Psoas muscle (tissue), 8 donors: Measurements from ENCODE around the gene PPFIA1. TPM values are rescaled to one million over a fixed set of nuclear protein-coding genes. Genes with fewer than 3 reads are reported as not detected.

Experiments used
- ATAC-seq, 4 donors: fragments of 200-7000 bp; cut with Tn5 transposase; one replicate each; pipeline ENCODE4 v1.9.1; 2020; ENCODE audit warnings: moderate library complexity in 3 of 4, mild to moderate bottlenecking in 2 of 4
- DNase-seq, 2 donors: peaks; one replicate each; pipeline ENCODE4 v3.0.0-alpha.2; 2020
- H3K27ac ChIP-seq: fragments of 200-600 bp; one replicate; pipeline ENCODE4 v1.8.0; 2022
- H3K27me3 ChIP-seq, 3 donors: fragments of 200-600 bp in 1 of 3; one replicate each; pipeline versions ENCODE4 v1.6.1 to v1.8.0; 2013 to 2022; ENCODE audit warnings: low read length in 2 of 3, mild to moderate bottlenecking in 2 of 3, moderate library complexity in 1 of 3; ENCODE audit not compliant: insufficient read depth in 3 of 3
- H3K36me3 ChIP-seq, 2 donors: fragments of 200-600 bp in 1 of 2; one replicate each; pipeline versions ENCODE4 v1.6.1 to v1.8.0; 2013 to 2022; ENCODE audit warnings: low read depth in 1 of 2, mild to moderate bottlenecking in 1 of 2, moderate library complexity in 1 of 2; ENCODE audit not compliant: insufficient read depth in 1 of 2
- H3K4me1 ChIP-seq: fragments of 200-600 bp; one replicate; pipeline ENCODE4 v1.8.0; 2022
- H3K4me3 ChIP-seq: fragments of 200-600 bp; one replicate; pipeline ENCODE4 v1.8.0; 2022; ENCODE audit warnings: mild to moderate bottlenecking
- H3K9me3 ChIP-seq: fragments of 200-600 bp; one replicate; pipeline ENCODE4 v1.8.0; 2022
- CTCF ChIP-seq: fragments of 200-600 bp; IDR thresholded peaks from one replicate; pipeline ENCODE4 v1.8.0; 2022; ENCODE audit warnings: antibody characterized with exemption
- WGBS, 3 donors: extraction: QIAGEN DNeasy Blood & Tissue Kit; methylation state at CpG; one replicate each; pipeline versions ENCODE4 v1.1.6 to v1.1.7; 2013; 5-methylcytosine and 5-hydroxymethylcytosine counted together
- intact Hi-C, 2 donors: fragments of 100-400 bp; cut with DNase I; formaldehyde crosslinking; loops; one replicate each; pipeline versions ENCODE4 v1.11.0 to v1.14.2; 2022
- polyA plus RNA-seq, 3 donors: library from polyadenylated mRNA; stranded (reverse); fragments of 200-250 nt; gene quantifications; one replicate each; pipeline ENCODE4 v1.2.3, GENCODE V29; 2013
- total RNA-seq, 4 donors: library from RNA; stranded (reverse); fragmentation: NEBNext Ultra II Directional in 2 of 4; extraction: Animal tissue kit (Norgen Biotek cat#: 25700) in 2 of 4; gene quantifications; one replicate each; pipeline versions ENCODE4 v1.2.1 to v1.2.4, GENCODE V29; 2021 to 2023
- donor health status: healthy with polysubstance abuse.
- donor health status: DM: no; HTN: no; CAD: no; lungs with moderate emphysema.
- donor health status: Bipolar disorder and iron deficiency.
- donor health status: healthy.
- donor health status: DM: yes; HTN: yes; CAD: no.
- donor health status: DM: no; HTN: no; CAD: no.
- donor health status: DM: no; HTN: no; CAD: no.
- donor health status: DM: yes; HTN: yes; CAD: no.

The PPFIA1 gene
- total and polyA plus RNA-seq, 7 donors = 16.7 to 49.5 (median 34.3) TPM

DNA sequence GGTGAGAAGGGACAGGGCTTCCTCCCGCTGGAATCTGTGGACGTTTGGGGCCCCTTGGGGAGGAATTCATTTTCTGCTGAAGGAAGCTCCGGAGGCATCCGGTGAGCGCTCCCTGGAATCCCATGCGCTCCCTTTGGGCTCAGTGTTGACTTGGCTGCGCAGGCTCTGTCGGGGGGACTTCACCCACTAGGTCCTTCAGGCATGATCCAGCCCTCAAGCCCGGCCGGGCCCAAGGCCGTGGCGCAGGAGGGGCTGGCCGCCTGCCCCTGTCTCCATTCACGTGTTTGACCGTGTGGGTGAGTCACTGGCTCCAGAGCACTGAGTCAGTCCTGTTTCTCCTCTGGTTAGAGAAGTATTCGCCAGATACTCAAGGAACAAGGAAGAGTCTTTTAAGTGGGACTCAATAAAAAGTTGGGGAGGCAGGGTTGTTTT lies 129.2 kb downstream of the PPFIA1 start:
- Histone ChIP-seq H3K36me3 (no peaks in the 10 kb centered on the region), H3K4me1 (peaks cover 20% of the 10 kb centered on the region), H3K27me3 (no peaks in the 10 kb centered on the region), H3K4me3 (peak overlapping the region; percentile 79), H3K9me3 (no peaks in the 10 kb centered on the region), H3K27ac (peak overlapping the region; percentile 88)
- 8 to 9% (median 8%) methylated on average over 16 of the region's 16 CpGs for WGBS, 3 donors
- peak; percentile 87 to 90 (median 89) for ATAC-seq
- DNase-seq = peak; percentile 90 to 91
- intact Hi-C loops = loop anchor here in 1 of 2 donors (10.0 kb wide), 1 partner anchor 125 kb away; the partner anchor contains the start of gene PPFIA1
- no peak for TF ChIP-seq CTCF

DNA sequence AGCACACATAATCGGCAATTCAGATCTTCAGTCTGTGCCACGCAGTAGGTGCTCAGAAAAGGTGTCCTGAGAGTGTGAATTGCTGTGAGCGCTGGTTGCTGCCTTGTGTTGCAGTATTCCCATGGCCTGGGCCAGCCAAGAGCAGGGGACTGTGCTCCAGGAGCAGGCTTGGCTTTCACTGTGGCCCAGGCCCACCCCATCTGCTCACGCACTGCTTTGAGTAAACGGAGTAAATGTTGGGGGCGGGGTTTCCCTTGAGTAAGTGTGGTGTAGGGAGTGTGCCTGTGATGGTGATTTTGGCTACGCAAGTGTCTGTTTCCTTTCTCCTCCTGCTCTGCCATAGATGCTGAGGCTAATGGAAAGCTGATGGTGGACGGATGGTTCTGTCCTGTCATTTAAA lies 130.2 kb downstream of the PPFIA1 start:
- peak overlapping the region; percentile 79 for H3K4me3 ChIP-seq
- peaks cover 20% of the 10 kb centered on the region for H3K4me1 ChIP-seq
- peak overlapping the region; percentile 88 for H3K27ac ChIP-seq
- H3K36me3 ChIP-seq = peaks cover 0 to 9% of the 10 kb centered on the region in 2 donors
- H3K27me3 ChIP-seq = no peaks in the 10 kb centered on the region
- H3K9me3 ChIP-seq = no peaks in the 10 kb centered on the region
- no peak for TF ChIP-seq CTCF
- DNase-seq (no peak), ATAC-seq (no peak)
- intact Hi-C loops = no loop called here
- 80 to 93% (median 89%) methylated on average over 8 of the region's 8 CpGs for WGBS, 3 donors

- intact Hi-C loops = no loop called here
- no peak for ATAC-seq
- TF ChIP-seq CTCF = no peak
- H3K36me3 ChIP-seq = peaks cover 0 to 23% of the 10 kb centered on the region in 2 donors
- peaks cover 18% of the 10 kb centered on the region for H3K4me1 ChIP-seq
- H3K27me3 ChIP-seq = no peaks in the 10 kb centered on the region
- WGBS, 3 donors = 84 to 89% (median 88%) methylated on average over 10 of the region's 10 CpGs
- no peak overlapping the region for H3K27ac ChIP-seq
- no peak for DNase-seq
- no peak overlapping the region for H3K4me3 ChIP-seq
- no peaks in the 10 kb centered on the region for H3K9me3 ChIP-seq
Measured at GRCh38 chr11:70402016-70402415, 131.5 kb downstream of the PPFIA1 start.

GRCh38 chr11:70402685-70403084 lies 132.2 kb downstream of the PPFIA1 start:
- WGBS, 3 donors = 26 to 58% (median 52%) methylated on average over 1 of the region's 1 CpG
- intact Hi-C loops = no loop called here
- Histone ChIP-seq H3K27me3 (no peaks in the 10 kb centered on the region), H3K27ac (no peak overlapping the region), H3K9me3 (no peaks in the 10 kb centered on the region), H3K36me3 (peaks cover 3 to 29% of the 10 kb centered on the region in 2 donors), H3K4me1 (peaks cover 13% of the 10 kb centered on the region), H3K4me3 (no peak overlapping the region)
- no peak for TF ChIP-seq CTCF
- ATAC-seq = no peak
- no peak for DNase-seq

DNA sequence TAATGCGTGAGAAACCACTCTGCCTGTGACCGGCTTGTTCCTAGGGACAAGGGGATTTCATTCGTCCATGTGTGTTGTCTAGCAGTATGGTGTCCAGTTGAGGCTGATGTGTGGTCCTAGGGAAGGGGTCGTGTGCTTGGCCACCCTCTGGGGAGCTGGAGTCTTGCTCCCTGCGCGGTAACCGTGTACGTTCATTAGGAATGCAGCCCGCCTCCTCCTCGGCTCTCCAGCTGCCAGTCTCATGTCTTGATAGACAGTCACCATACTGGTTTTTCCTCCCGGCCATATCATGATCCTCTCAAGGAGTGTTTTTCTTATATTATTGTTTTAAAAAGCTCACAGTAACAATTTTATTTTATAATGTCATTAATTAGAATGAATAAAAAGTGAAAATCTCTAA lies 133.8 kb downstream of the PPFIA1 start:
- peaks cover 13% of the 10 kb centered on the region for H3K4me1 ChIP-seq
- 87 to 92% (median 88%) methylated on average over 11 of the region's 11 CpGs for WGBS, 3 donors
- intact Hi-C loops = no loop called here

More for the DNA sequence above, 133.8 kb downstream of the PPFIA1 start:
- no peak for TF ChIP-seq CTCF
- Histone ChIP-seq H3K27ac (no peak overlapping the region), H3K4me3 (no peak overlapping the region), H3K27me3 (no peaks in the 10 kb centered on the region), H3K9me3 (no peaks in the 10 kb centered on the region), H3K36me3 (peaks cover 3 to 45% of the 10 kb centered on the region in 2 donors)
- ATAC-seq (no peak), DNase-seq (no peak)
